Measurements from ENCODE around the gene DCTN4.

Gene DCTN4

GRCh38 chr5:150700246-150700593 lies 58.6 kb downstream of the DCTN4 start:
- H3K4me3 ChIP-seq (ENCODE audit: low read length): peak overlapping the region; percentile 70
- peak overlapping the region; percentile 49 for H2AFZ ChIP-seq (ENCODE audit: low read depth, low read length)
- no peaks in the 10 kb centered on the region for H3K9me3 ChIP-seq (ENCODE audit: low read length)
- peaks cover 40% of the 10 kb centered on the region for H3K36me3 ChIP-seq (ENCODE audit: insufficient read depth, low read length)
- no peaks in the 10 kb centered on the region for H3K27me3 ChIP-seq (ENCODE audit: insufficient read depth, low read length)
- peaks cover 14% of the 10 kb centered on the region for H3K4me1 ChIP-seq (ENCODE audit: insufficient read depth, low read length)

GRCh38 chr5:150694612-150695011 lies 64.2 kb downstream of the DCTN4 start:
- H3K36me3 ChIP-seq (ENCODE audit: insufficient read depth, low read length): peaks cover 89% of the 10 kb centered on the region
- peaks cover 4% of the 10 kb centered on the region for H3K4me1 ChIP-seq (ENCODE audit: insufficient read depth, low read length)
- H3K9me3 ChIP-seq (ENCODE audit: low read length): no peaks in the 10 kb centered on the region
- no peak overlapping the region for H2AFZ ChIP-seq (ENCODE audit: low read depth, low read length)
- no peak overlapping the region for H3K4me3 ChIP-seq (ENCODE audit: low read length)
- H3K27me3 ChIP-seq (ENCODE audit: insufficient read depth, low read length): no peaks in the 10 kb centered on the region

DNA sequence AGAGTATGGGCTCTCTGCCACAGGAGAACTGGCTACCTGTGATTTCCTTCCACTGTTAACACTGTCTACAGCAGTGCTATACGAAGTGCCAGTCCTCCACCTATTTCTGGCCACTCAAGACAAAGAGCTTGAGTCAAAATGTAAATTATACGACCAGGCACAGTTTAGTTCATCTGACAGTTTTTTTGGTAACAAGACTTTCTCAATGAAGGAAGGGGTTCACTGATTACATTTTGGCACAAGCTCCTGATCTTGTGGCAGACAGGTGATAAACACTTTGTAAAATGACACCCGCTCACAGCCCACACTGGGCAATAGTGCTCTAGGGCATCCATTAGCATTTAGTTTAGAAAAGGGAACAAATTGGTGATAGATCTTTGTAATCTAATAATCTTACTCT lies 66.5 kb downstream of the DCTN4 start:
- Histone ChIP-seq H3K4me3 (ENCODE audit: low read length) (no peak overlapping the region), H3K27me3 (ENCODE audit: insufficient read depth, low read length) (no peaks in the 10 kb centered on the region), H3K36me3 (ENCODE audit: insufficient read depth, low read length) (peaks cover 68% of the 10 kb centered on the region), H3K9me3 (ENCODE audit: low read length) (no peaks in the 10 kb centered on the region), H2AFZ (ENCODE audit: low read depth, low read length) (no peak overlapping the region), H3K4me1 (ENCODE audit: insufficient read depth, low read length) (no peaks in the 10 kb centered on the region)

DNA sequence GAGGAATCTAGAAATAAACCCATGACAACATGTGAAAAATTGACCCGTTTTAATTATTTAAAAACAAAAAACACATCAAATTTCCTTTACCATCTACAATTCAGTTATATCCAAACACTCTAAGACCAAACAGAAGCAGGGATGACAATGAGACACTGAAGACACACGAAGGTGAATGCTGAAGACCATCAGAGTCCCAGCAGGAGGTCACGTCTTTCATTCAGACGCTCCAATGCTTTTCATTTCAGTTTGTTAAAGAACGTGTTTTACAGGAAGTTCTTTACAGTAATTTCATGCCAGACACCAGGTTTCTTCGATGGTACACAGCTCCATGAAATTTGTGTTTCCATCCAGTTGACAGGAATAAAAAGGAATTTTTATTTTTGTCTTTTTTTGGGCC lies 68.1 kb downstream of the DCTN4 start:
- no peaks in the 10 kb centered on the region for H3K27me3 ChIP-seq (ENCODE audit: insufficient read depth, low read length)
- no peak overlapping the region for H2AFZ ChIP-seq (ENCODE audit: low read depth, low read length)
- no peak overlapping the region for H3K4me3 ChIP-seq (ENCODE audit: low read length)
- no peaks in the 10 kb centered on the region for H3K4me1 ChIP-seq (ENCODE audit: insufficient read depth, low read length)
- peaks cover 54% of the 10 kb centered on the region for H3K36me3 ChIP-seq (ENCODE audit: insufficient read depth, low read length)
- H3K9me3 ChIP-seq (ENCODE audit: low read length): no peaks in the 10 kb centered on the region

DNA sequence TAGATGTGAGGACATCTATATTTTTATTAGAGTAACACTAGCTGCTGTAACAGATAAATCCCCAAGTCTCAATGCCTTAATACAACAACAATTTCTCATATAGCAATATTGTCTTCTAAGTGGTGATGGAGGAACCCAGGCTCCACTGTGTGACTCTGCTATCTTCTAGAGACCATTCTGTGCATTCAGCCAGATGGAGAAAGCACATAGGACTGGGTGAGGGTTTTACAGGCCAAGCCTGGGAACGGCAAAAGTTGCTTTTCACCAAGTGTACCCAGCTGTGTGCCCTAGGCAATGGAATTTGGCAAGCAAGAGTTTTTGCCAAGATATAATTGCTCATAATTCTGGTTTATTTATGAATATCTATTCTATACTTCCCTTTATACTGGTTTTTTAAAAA lies 69.7 kb downstream of the DCTN4 start:
- Histone ChIP-seq H3K4me3 (ENCODE audit: low read length) (no peak overlapping the region), H3K9me3 (ENCODE audit: low read length) (no peaks in the 10 kb centered on the region), H3K27me3 (ENCODE audit: insufficient read depth, low read length) (no peaks in the 10 kb centered on the region), H3K36me3 (ENCODE audit: insufficient read depth, low read length) (peaks cover 38% of the 10 kb centered on the region), H3K4me1 (ENCODE audit: insufficient read depth, low read length) (no peaks in the 10 kb centered on the region), H2AFZ (ENCODE audit: low read depth, low read length) (no peak overlapping the region)

- H3K36me3 ChIP-seq (ENCODE audit: insufficient read depth, low read length): no peaks in the 10 kb centered on the region
- peaks cover 3% of the 10 kb centered on the region for H3K4me1 ChIP-seq (ENCODE audit: insufficient read depth, low read length)
- no peak overlapping the region for H3K4me3 ChIP-seq (ENCODE audit: low read length)
- H2AFZ ChIP-seq (ENCODE audit: low read depth, low read length): no peak overlapping the region
- peaks cover 14% of the 10 kb centered on the region for H3K27me3 ChIP-seq (ENCODE audit: insufficient read depth, low read length)
- H3K9me3 ChIP-seq (ENCODE audit: low read length): no peaks in the 10 kb centered on the region
These were observed 82.2 kb downstream of the DCTN4 start for GRCh38 chr5:150676578-150676977.

GRCh38 chr5:150675069-150675468 lies 83.7 kb downstream of the DCTN4 start:
- Histone ChIP-seq H3K4me1 (ENCODE audit: insufficient read depth, low read length) (peaks cover 3% of the 10 kb centered on the region), H2AFZ (ENCODE audit: low read depth, low read length) (no peak overlapping the region), H3K27me3 (ENCODE audit: insufficient read depth, low read length) (peaks cover 29% of the 10 kb centered on the region), H3K9me3 (ENCODE audit: low read length) (peaks cover 4% of the 10 kb centered on the region), H3K4me3 (ENCODE audit: low read length) (no peak overlapping the region), H3K36me3 (ENCODE audit: insufficient read depth, low read length) (no peaks in the 10 kb centered on the region)

- Histone ChIP-seq H3K4me3 (ENCODE audit: low read length) (no peak overlapping the region), H2AFZ (ENCODE audit: low read depth, low read length) (no peak overlapping the region), H3K27me3 (ENCODE audit: insufficient read depth, low read length) (peaks cover 31% of the 10 kb centered on the region), H3K4me1 (ENCODE audit: insufficient read depth, low read length) (peaks cover 3% of the 10 kb centered on the region), H3K9me3 (ENCODE audit: low read length) (peaks cover 4% of the 10 kb centered on the region), H3K36me3 (ENCODE audit: insufficient read depth, low read length) (no peaks in the 10 kb centered on the region)
These were observed 84.4 kb downstream of the DCTN4 start for GRCh38 chr5:150674341-150674821.

DNA sequence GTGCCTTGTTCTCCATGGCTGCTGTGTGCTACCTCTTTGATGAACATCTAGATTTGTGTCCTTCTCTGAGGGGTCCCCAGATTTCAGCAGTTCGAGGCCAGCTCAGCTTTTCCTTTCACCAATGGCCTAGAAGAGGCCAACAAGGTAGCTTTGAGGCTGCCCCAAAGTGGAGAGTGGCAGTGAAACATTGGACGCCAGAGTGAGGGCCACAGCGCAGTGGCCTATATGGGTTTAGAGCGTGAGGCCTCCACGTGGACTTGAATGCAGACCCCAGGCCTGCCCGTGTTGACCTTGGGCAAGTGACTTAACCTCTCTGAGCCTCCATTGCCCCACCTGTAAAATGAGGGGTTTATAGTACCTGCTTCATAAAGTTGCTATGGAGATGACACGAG lies 85.9 kb downstream of the DCTN4 start:
- Histone ChIP-seq H3K36me3 (ENCODE audit: insufficient read depth, low read length) (no peaks in the 10 kb centered on the region), H3K4me3 (ENCODE audit: low read length) (no peak overlapping the region), H2AFZ (ENCODE audit: low read depth, low read length) (no peak overlapping the region), H3K27me3 (ENCODE audit: insufficient read depth, low read length) (peaks cover 31% of the 10 kb centered on the region), H3K9me3 (ENCODE audit: low read length) (peaks cover 4% of the 10 kb centered on the region), H3K4me1 (ENCODE audit: insufficient read depth, low read length) (peaks cover 3% of the 10 kb centered on the region)

DNA sequence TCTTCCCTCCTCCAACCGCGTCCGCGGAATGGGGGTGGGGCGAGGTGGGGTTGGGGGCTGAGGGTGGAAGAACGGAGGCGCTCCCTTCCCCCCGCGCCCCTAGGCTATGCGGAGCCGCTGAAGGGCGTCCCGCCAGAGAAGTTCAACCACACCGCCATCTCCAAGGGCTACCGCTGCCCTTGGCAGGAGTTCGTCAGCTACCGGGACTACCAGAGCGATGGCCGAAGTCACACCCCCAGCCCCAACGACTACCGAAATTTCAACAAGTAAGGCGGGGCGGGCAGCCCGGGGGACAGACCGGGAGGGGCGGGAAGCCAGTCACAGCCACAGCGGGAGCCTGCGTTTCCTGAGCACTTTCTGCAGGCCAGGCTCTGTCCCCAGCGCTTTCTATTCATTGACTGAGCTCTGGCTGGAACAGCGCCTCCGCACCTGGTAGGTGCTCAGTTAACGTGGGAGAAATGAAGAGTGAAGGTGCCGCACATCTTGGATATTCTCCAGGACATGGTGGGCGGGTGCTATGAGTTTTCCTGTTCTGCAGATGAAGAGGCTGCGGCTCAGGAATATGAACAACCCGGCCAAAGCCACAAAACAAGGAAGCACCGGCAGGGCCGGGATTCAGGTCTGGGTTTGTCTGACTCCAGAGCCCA lies 86.5 kb downstream of the DCTN4 start:
- Histone ChIP-seq H3K4me1 (ENCODE audit: insufficient read depth, low read length) (peaks cover 3% of the 10 kb centered on the region), H3K36me3 (ENCODE audit: insufficient read depth, low read length) (no peaks in the 10 kb centered on the region), H3K27me3 (ENCODE audit: insufficient read depth, low read length) (peaks cover 31% of the 10 kb centered on the region), H3K9me3 (ENCODE audit: low read length) (peaks cover 4% of the 10 kb centered on the region), H2AFZ (ENCODE audit: low read depth, low read length) (peak overlapping the region; percentile 62), H3K4me3 (ENCODE audit: low read length) (peak overlapping the region; percentile 43)

GRCh38 chr5:150671509-150672236 lies 87.1 kb downstream of the DCTN4 start:
- Histone ChIP-seq H3K27me3 (ENCODE audit: insufficient read depth, low read length) (peaks cover 31% of the 10 kb centered on the region), H3K36me3 (ENCODE audit: insufficient read depth, low read length) (no peaks in the 10 kb centered on the region), H3K4me3 (ENCODE audit: low read length) (peak overlapping the region; percentile 43), H2AFZ (ENCODE audit: low read depth, low read length) (peak overlapping the region; percentile 62), H3K4me1 (ENCODE audit: insufficient read depth, low read length) (peaks cover 3% of the 10 kb centered on the region), H3K9me3 (ENCODE audit: low read length) (peaks cover 4% of the 10 kb centered on the region)

- peaks cover 4% of the 10 kb centered on the region for H3K9me3 ChIP-seq (ENCODE audit: low read length)
- no peak overlapping the region for H3K4me3 ChIP-seq (ENCODE audit: low read length)
- H3K27me3 ChIP-seq (ENCODE audit: insufficient read depth, low read length): peaks cover 31% of the 10 kb centered on the region
- peaks cover 3% of the 10 kb centered on the region for H3K4me1 ChIP-seq (ENCODE audit: insufficient read depth, low read length)
- no peak overlapping the region for H2AFZ ChIP-seq (ENCODE audit: low read depth, low read length)
- no peaks in the 10 kb centered on the region for H3K36me3 ChIP-seq (ENCODE audit: insufficient read depth, low read length)
These were observed 87.9 kb downstream of the DCTN4 start for GRCh38 chr5:150670948-150671310.

DNA sequence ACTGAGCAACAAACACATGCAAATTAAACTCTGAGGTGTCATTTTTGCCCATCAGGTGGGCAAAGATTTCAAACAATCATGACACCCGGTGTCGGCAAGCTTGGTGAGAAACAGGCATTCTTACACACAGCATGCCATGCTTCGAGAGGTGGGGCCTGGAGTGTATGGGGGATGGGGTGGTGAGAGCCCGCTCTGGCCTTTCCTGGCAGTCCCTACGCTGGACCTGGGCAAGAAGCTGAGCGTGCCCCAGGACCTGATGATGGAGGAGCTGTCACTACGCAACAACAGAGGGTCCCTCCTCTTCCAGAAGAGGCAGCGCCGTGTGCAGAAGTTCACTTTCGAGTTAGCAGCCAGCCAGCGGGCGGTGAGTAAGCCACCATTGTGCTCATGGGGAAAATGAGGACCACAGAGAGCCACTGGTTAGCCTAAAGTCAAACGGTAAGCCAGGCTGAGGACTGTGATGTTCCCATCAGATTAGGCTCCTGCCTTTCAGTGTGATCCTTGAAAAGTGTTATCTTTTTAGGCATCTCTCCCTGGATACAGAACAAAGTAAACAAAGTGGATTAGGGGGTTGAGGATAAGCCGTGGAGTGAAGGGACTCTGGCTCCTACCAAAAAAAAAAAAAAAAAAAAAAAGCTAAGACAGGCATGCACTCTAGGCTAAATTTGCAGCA lies 88.4 kb downstream of the DCTN4 start:
- Histone ChIP-seq H2AFZ (ENCODE audit: low read depth, low read length) (no peak overlapping the region), H3K36me3 (ENCODE audit: insufficient read depth, low read length) (no peaks in the 10 kb centered on the region), H3K4me3 (ENCODE audit: low read length) (no peak overlapping the region), H3K27me3 (ENCODE audit: insufficient read depth, low read length) (peaks cover 31% of the 10 kb centered on the region), H3K4me1 (ENCODE audit: insufficient read depth, low read length) (peaks cover 3% of the 10 kb centered on the region), H3K9me3 (ENCODE audit: low read length) (peaks cover 4% of the 10 kb centered on the region)

Measured in neuron (in vitro differentiated cells).